Measurements from ENCODE around the gene KIF18B.

GRCh38 chr17:44924107-44924544 lies 23.4 kb downstream of the KIF18B start:
- TF ChIP-seq CTCF (conservative IDR thresholded peaks at IDR 0.05; ENCODE audit: low read depth, low read length) (no peak), EZH2 (IDR thresholded peaks at IDR 0.05; ENCODE audit: borderline replicate concordance, low read depth, low read length, poor library complexity, severe bottlenecking) (no peak)

All from A673 (cell line).